H1 (cell line): ENCODE measurements around the gene ATP9B. TPM values are rescaled to one million over a fixed set of nuclear protein-coding genes. Genes with fewer than 3 reads are reported as not detected.

Experiments used
- BCL11A ChIP-seq, 2 experiments: IDR thresholded peaks; one replicate each; pipeline ENCODE4 v1.6.1; 2011; ENCODE audit warnings: low read depth in 2 of 2, low read length in 2 of 2, mild to moderate bottlenecking in 2 of 2
- HDAC2 ChIP-seq, 2 experiments: fragments of 300-600 bp in 1 of 2; sonication (generic) in 1 of 2; IDR thresholded peaks; 2 replicates each; pipeline ENCODE4 v1.6.1; 2011 to 2012; ENCODE audit warnings: low read depth in 2 of 2, low read length in 2 of 2, mild to moderate bottlenecking in 2 of 2, moderate library complexity in 2 of 2, borderline replicate concordance in 1 of 2, inconsistent platforms in 1 of 2
- POLR2AphosphoS5 ChIP-seq: IDR thresholded peaks from 2 replicates; pipeline ENCODE4 v1.6.1; 2011; ENCODE audit warnings: low read depth, low read length
- SP4 ChIP-seq: IDR thresholded peaks from 2 replicates; pipeline ENCODE4 v1.6.1; 2012; ENCODE audit warnings: low read length, inconsistent platforms
- polyA plus RNA-seq, 7 experiments: library from polyadenylated mRNA; depleted of rRNA in 3 of 7; stranded (reverse) in 5 of 7; unstranded in 2 of 7; fragments of >200 nt in 5 of 7; fragments of 200-250 nt in 2 of 7; gene quantifications; 1 replicate in 5 of 7; 2 replicates in 1 of 7; 4 replicates in 1 of 7; pipeline versions ENCODE4 v1.2.1 to v1.2.3, GENCODE V29; 2011 to 2013; ENCODE audit warnings: missing spikeins in 2 of 7, mixed read lengths in 2 of 7
- total RNA-seq: library from RNA; stranded (reverse); fragmentation: NEBNext Ultra II Directional; extraction: Animal tissue kit (Norgen Biotek cat#: 25700); gene quantifications from 2 replicates; pipeline ENCODE4 v1.2.1, GENCODE V29; 2021
- TF ChIP-seq, protein P1 (sequence below): IDR thresholded peaks from 2 replicates; pipeline ENCODE4 v1.6.1; 2011; ENCODE audit warnings: low read depth, mild to moderate bottlenecking, low read length; ENCODE audit not compliant: insufficient read depth
- TF ChIP-seq, protein P2 (sequence below): fragments of 300-600 bp; sonication (generic); IDR thresholded peaks from 2 replicates; pipeline ENCODE4 v1.7.1; 2012; ENCODE audit warnings: low read length, moderate library complexity, mild to moderate bottlenecking, inconsistent platforms; ENCODE audit not compliant: insufficient replicate concordance

ATP9B gene
- total and polyA plus RNA-seq, 2 of the 8 experiments (the other 6 are each of a cell fraction or from before 2014, with no cell fraction given): 15.1 to 21.7 TPM

DNA sequence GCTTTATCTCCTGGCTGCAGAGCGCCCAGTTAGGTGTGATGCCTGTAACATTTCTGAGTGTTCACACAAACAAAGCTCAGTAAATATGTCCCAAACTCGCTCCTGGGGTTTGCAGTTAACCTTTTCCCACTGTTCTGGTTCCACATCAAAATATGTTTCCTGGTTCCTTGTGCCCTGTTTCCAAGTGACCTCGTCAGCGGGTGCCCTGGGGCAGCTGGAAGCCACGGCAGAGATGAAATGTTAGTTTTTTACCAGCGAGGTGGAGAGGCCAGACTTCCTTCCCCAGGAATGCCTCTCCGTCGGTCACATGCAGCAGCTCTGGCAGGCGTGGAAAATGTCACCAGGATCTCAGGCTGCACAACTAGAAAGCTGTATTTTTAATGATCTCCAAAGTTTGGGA lies 344.7 kb downstream of the ATP9B start (continued):
- no peak for TF ChIP-seq HDAC2 (IDR thresholded peaks at IDR 0.05; ENCODE audit: borderline replicate concordance in 1 of 2, low read depth in 2 of 2, low read length in 2 of 2)
- TF ChIP-seq SP4: no peak
- TF ChIP-seq POLR2AphosphoS5: no peak
- TF ChIP-seq BCL11A (IDR thresholded peaks at IDR 0.05; ENCODE audit: low read depth in 2 of 2, low read length in 2 of 2): no peak
- TF ChIP-seq, protein P1, sequence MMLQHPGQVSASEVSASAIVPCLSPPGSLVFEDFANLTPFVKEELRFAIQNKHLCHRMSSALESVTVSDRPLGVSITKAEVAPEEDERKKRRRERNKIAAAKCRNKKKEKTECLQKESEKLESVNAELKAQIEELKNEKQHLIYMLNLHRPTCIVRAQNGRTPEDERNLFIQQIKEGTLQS: no peak
- TF ChIP-seq, protein P2, sequence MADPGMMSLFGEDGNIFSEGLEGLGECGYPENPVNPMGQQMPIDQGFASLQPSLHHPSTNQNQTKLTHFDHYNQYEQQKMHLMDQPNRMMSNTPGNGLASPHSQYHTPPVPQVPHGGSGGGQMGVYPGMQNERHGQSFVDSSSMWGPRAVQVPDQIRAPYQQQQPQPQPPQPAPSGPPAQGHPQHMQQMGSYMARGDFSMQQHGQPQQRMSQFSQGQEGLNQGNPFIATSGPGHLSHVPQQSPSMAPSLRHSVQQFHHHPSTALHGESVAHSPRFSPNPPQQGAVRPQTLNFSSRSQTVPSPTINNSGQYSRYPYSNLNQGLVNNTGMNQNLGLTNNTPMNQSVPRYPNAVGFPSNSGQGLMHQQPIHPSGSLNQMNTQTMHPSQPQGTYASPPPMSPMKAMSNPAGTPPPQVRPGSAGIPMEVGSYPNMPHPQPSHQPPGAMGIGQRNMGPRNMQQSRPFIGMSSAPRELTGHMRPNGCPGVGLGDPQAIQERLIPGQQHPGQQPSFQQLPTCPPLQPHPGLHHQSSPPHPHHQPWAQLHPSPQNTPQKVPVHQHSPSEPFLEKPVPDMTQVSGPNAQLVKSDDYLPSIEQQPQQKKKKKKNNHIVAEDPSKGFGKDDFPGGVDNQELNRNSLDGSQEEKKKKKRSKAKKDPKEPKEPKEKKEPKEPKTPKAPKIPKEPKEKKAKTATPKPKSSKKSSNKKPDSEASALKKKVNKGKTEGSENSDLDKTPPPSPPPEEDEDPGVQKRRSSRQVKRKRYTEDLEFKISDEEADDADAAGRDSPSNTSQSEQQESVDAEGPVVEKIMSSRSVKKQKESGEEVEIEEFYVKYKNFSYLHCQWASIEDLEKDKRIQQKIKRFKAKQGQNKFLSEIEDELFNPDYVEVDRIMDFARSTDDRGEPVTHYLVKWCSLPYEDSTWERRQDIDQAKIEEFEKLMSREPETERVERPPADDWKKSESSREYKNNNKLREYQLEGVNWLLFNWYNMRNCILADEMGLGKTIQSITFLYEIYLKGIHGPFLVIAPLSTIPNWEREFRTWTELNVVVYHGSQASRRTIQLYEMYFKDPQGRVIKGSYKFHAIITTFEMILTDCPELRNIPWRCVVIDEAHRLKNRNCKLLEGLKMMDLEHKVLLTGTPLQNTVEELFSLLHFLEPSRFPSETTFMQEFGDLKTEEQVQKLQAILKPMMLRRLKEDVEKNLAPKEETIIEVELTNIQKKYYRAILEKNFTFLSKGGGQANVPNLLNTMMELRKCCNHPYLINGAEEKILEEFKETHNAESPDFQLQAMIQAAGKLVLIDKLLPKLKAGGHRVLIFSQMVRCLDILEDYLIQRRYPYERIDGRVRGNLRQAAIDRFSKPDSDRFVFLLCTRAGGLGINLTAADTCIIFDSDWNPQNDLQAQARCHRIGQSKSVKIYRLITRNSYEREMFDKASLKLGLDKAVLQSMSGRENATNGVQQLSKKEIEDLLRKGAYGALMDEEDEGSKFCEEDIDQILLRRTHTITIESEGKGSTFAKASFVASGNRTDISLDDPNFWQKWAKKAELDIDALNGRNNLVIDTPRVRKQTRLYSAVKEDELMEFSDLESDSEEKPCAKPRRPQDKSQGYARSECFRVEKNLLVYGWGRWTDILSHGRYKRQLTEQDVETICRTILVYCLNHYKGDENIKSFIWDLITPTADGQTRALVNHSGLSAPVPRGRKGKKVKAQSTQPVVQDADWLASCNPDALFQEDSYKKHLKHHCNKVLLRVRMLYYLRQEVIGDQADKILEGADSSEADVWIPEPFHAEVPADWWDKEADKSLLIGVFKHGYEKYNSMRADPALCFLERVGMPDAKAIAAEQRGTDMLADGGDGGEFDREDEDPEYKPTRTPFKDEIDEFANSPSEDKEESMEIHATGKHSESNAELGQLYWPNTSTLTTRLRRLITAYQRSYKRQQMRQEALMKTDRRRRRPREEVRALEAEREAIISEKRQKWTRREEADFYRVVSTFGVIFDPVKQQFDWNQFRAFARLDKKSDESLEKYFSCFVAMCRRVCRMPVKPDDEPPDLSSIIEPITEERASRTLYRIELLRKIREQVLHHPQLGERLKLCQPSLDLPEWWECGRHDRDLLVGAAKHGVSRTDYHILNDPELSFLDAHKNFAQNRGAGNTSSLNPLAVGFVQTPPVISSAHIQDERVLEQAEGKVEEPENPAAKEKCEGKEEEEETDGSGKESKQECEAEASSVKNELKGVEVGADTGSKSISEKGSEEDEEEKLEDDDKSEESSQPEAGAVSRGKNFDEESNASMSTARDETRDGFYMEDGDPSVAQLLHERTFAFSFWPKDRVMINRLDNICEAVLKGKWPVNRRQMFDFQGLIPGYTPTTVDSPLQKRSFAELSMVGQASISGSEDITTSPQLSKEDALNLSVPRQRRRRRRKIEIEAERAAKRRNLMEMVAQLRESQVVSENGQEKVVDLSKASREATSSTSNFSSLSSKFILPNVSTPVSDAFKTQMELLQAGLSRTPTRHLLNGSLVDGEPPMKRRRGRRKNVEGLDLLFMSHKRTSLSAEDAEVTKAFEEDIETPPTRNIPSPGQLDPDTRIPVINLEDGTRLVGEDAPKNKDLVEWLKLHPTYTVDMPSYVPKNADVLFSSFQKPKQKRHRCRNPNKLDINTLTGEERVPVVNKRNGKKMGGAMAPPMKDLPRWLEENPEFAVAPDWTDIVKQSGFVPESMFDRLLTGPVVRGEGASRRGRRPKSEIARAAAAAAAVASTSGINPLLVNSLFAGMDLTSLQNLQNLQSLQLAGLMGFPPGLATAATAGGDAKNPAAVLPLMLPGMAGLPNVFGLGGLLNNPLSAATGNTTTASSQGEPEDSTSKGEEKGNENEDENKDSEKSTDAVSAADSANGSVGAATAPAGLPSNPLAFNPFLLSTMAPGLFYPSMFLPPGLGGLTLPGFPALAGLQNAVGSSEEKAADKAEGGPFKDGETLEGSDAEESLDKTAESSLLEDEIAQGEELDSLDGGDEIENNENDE: no peak
